B cell (primary cell): ENCODE results near the gene RIPOR3. TPM values are rescaled to one million over a fixed set of nuclear protein-coding genes. Genes with fewer than 3 reads are reported as not detected.

Source experiments
- ATAC-seq: fragments of 200-7000 bp; cut with Tn5 transposase; one replicate; pipeline ENCODE4 v1.10.0; 2021; ENCODE audit warnings: low read depth, mild to moderate bottlenecking, moderate number of reproducible peaks, moderate library complexity
- CTCF ChIA-PET: fragments of 350-600 bp; sonication (Branson Sonifier 250); formaldehyde crosslinking; loops from one replicate; lab custom pipeline; 2021; ENCODE audit warnings: antibody characterized with exemption, inconsistent platforms; lab: Charles Lee
- POLR2A ChIA-PET: fragments of 350-600 bp; sonication (Branson Sonifier 250); formaldehyde crosslinking; loops from one replicate; lab custom pipeline; 2021; ENCODE audit warnings: antibody characterized with exemption; lab: Charles Lee
- DNase-seq: peaks from one replicate; pipeline ENCODE4 v3.0.0; 2013
- H2AFZ ChIP-seq: 2 replicates; pipeline ENCODE4 v1.6.1; 2012; ENCODE audit warnings: mild to moderate bottlenecking, low read depth, low read length; ENCODE audit not compliant: insufficient read depth, poor library complexity, severe bottlenecking
- H3K27ac ChIP-seq, 2 donors: 1 replicate in 1 of 2; 2 replicates in 1 of 2; pipeline ENCODE4 v1.5.1; 2012 to 2013; ENCODE audit warnings: low read length in 2 of 2, mild to moderate bottlenecking in 2 of 2, moderate library complexity in 1 of 2
- H3K27me3 ChIP-seq, 4 experiments: fragments of 200-600 bp in 1 of 4; sonication (generic) in 1 of 4; replicated peaks in 1 of 4; 1 replicate in 2 of 4; 2 replicates in 2 of 4; pipeline versions ENCODE4 v1.6.1 to v1.7.0; 2013 to 2016; ENCODE audit warnings: low read length in 3 of 4, mild to moderate bottlenecking in 2 of 4, mixed read lengths in 1 of 4, moderate library complexity in 1 of 4; ENCODE audit not compliant: insufficient read depth in 4 of 4, control insufficient read depth in 3 of 4; ENCODE audit errors: control extremely low read depth in 1 of 4
- H3K36me3 ChIP-seq, 2 experiments: replicated peaks in 1 of 2; 1 replicate in 1 of 2; 2 replicates in 1 of 2; pipeline versions ENCODE4 v1.6.1 to v1.7.1; 2013; ENCODE audit warnings: low read length in 1 of 2; ENCODE audit not compliant: insufficient read depth in 2 of 2, control insufficient read depth in 1 of 2; ENCODE audit errors: control extremely low read depth in 1 of 2, extremely low read depth in 1 of 2
- H3K4me1 ChIP-seq, 2 donors: fragments of 200-600 bp in 1 of 2; sonication (generic) in 1 of 2; 1 replicate in 1 of 2; 2 replicates in 1 of 2; pipeline versions ENCODE4 v1.5.1 to v1.6.1; 2013 to 2017; ENCODE audit warnings: low read length in 2 of 2; ENCODE audit not compliant: control insufficient read depth in 2 of 2, insufficient read depth in 2 of 2
- H3K4me2 ChIP-seq: replicated peaks from 2 replicates; pipeline ENCODE3; 2012; ENCODE audit warnings: mild to moderate bottlenecking, low read depth, low read length; ENCODE audit not compliant: poor library complexity, severe bottlenecking
- H3K4me3 ChIP-seq, 5 experiments: fragments of 200-600 bp in 1 of 5; sonication (generic) in 1 of 5; 1 replicate in 3 of 5; 2 replicates in 2 of 5; pipeline versions ENCODE4 v1.5.1 to v1.7.0; 2011 to 2016; ENCODE audit warnings: low read length in 4 of 5, mild to moderate bottlenecking in 4 of 5, low read depth in 2 of 5, control low read depth in 1 of 5, moderate library complexity in 1 of 5; ENCODE audit not compliant: insufficient read depth in 1 of 5; ENCODE audit errors: control extremely low read depth in 1 of 5, extremely low read depth in 1 of 5
- H3K79me2 ChIP-seq: fragments of 200-600 bp; sonication (generic); one replicate; pipeline ENCODE4 v1.6.0; 2016; ENCODE audit warnings: low read length; ENCODE audit not compliant: control insufficient read depth, insufficient read depth
- H3K9ac ChIP-seq: fragments of 200-600 bp; sonication (generic); 2 replicates; pipeline ENCODE4 v1.6.1; 2017; ENCODE audit warnings: mild to moderate bottlenecking, low read length, moderate library complexity
- H3K9me3 ChIP-seq, 3 donors: one replicate each; pipeline versions ENCODE4 v1.6.1 to v1.7.1; 2013; ENCODE audit warnings: low read length in 2 of 3; ENCODE audit not compliant: control insufficient read depth in 2 of 3, insufficient read depth in 1 of 3; ENCODE audit errors: control extremely low read depth in 1 of 3
- H4K20me1 ChIP-seq: 2 replicates; pipeline ENCODE4 v1.6.0; 2012; ENCODE audit warnings: mild to moderate bottlenecking, low read length; ENCODE audit not compliant: insufficient read depth, control insufficient read depth, poor library complexity, severe bottlenecking
- H3K27ac Mint-ChIP-seq: one replicate; pipeline ENCODE4 v1.8.0; 2021; ENCODE audit warnings: mixed read lengths
- H3K27me3 Mint-ChIP-seq: one replicate; pipeline ENCODE4 v1.8.0; 2021; ENCODE audit warnings: mixed read lengths
- H3K4me1 Mint-ChIP-seq: one replicate; pipeline ENCODE4 v1.8.0; 2021; ENCODE audit warnings: mixed read lengths
- H3K4me3 Mint-ChIP-seq: one replicate; pipeline ENCODE4 v1.8.0; 2021; ENCODE audit warnings: mixed read lengths
- H3K9me3 Mint-ChIP-seq: one replicate; pipeline ENCODE4 v1.8.0; 2022; ENCODE audit warnings: mixed read lengths; ENCODE audit not compliant: insufficient read depth
- CTCF ChIP-seq: fragments of 200-600 bp; IDR thresholded peaks from one replicate; pipeline ENCODE4 v1.8.0; 2022; ENCODE audit warnings: antibody characterized with exemption, mild to moderate bottlenecking
- EZH2 ChIP-seq: IDR thresholded peaks from 2 replicates; pipeline ENCODE4 v1.6.1; 2012; ENCODE audit warnings: borderline replicate concordance, low read depth, mild to moderate bottlenecking, moderate library complexity, low read length; ENCODE audit not compliant: insufficient read depth, poor library complexity, severe bottlenecking
- WGBS: methylation state at CpG from one replicate; pipeline ENCODE4 v1.1.5; 2013; ENCODE audit warnings: missing lambda C conversion rate; ENCODE audit not compliant: insufficient coverage; 5-methylcytosine and 5-hydroxymethylcytosine counted together
- intact Hi-C: fragments of 100-400 bp; cut with micrococcal nuclease; formaldehyde crosslinking; loops from one replicate; pipeline ENCODE4 v1.10.0; 2022
- polyA plus RNA-seq: library from polyadenylated mRNA; depleted of rRNA; stranded (reverse); fragments of >200 nt; gene quantifications from 2 replicates; pipeline ENCODE4 v1.2.3, GENCODE V29; 2012
- total RNA-seq, 2 donors: library from RNA; stranded (reverse); fragments of 120-200 nt in 1 of 2; gene quantifications; 1 replicate in 1 of 2; 2 replicates in 1 of 2; pipeline versions ENCODE4 v1.2.3 to v1.2.4, GENCODE V29; 2013 to 2022

RIPOR3 gene
- total and polyA plus RNA-seq, 2 donors (not counting 1 experiment from before 2014, with no cell fraction given), result 0.09 to 0.27 TPM

DNA sequence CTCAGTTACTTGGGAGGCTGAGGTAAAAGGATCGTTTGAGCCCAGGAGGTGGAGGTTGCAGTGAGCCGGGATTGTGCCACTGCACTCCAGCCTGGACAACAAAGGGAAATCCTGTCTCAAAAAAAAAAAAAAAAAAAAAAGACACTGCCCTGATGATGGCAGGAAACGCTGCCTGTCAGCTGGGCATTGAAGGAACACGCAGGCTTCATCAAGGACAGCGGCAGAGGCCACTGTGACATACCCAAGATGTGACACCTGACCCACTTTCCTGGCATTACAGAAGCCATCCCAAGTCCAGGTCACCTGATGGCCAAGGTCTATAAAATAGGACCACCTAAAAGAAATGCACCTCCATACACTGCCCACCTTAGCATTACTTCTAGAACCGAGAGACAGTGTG is 75.9 kb downstream of the RIPOR3 start:
- ATAC-seq (no peak), DNase-seq (no peak)
- no peak overlapping the region for H3K9ac ChIP-seq
- no peak overlapping the region for H3K27ac Mint-ChIP-seq
- H3K27ac ChIP-seq, result no peak overlapping the region
- no peak overlapping the region for H3K4me3 ChIP-seq
- H3K9me3 ChIP-seq, result peaks cover 0 to 3% (median 0%) of the 10 kb centered on the region in 3 donors
- ChIA-PET POLR2A (no interaction called here), CTCF (interaction anchor here (0.7 kb wide), 1 partner anchor 144 kb away, joined by 3 read pairs; no protein-coding TSS in a partner anchor)
- no peaks in the 10 kb centered on the region for H3K36me3 ChIP-seq
- TF ChIP-seq EZH2, result no peak
- no peak for TF ChIP-seq CTCF
- no peaks in the 10 kb centered on the region for H3K9me3 Mint-ChIP-seq
- no peaks in the 10 kb centered on the region for H3K4me1 ChIP-seq
- H3K27me3 ChIP-seq, result no peaks in the 10 kb centered on the region
- no peak overlapping the region for H3K4me2 ChIP-seq
- no peaks in the 10 kb centered on the region for H3K27me3 Mint-ChIP-seq
- whole genome bisulfite sequencing, result 93% methylated on average over 6 of the region's 6 CpGs
- H3K4me3 Mint-ChIP-seq, result no peak overlapping the region
- H4K20me1 ChIP-seq, result no peaks in the 10 kb centered on the region
- H3K79me2 ChIP-seq, result no peaks in the 10 kb centered on the region
- intact Hi-C loops, result no loop called here
- H2AFZ ChIP-seq, result no peak overlapping the region
- no peaks in the 10 kb centered on the region for H3K4me1 Mint-ChIP-seq

- no peaks in the 10 kb centered on the region for H3K36me3 ChIP-seq
- ChIA-PET CTCF (no interaction called here), POLR2A (no interaction called here)
- H3K4me1 Mint-ChIP-seq, result no peaks in the 10 kb centered on the region
- no peak overlapping the region for H2AFZ ChIP-seq
- no peaks in the 10 kb centered on the region for H3K9me3 ChIP-seq
- H3K27ac ChIP-seq, result no peak overlapping the region
- no peak overlapping the region for H3K4me2 ChIP-seq
- DNase-seq, result no peak
- H3K4me3 Mint-ChIP-seq, result no peak overlapping the region
- H3K9ac ChIP-seq, result no peak overlapping the region
- H3K27me3 Mint-ChIP-seq, result no peaks in the 10 kb centered on the region
- no peaks in the 10 kb centered on the region for H3K9me3 Mint-ChIP-seq
- H3K4me3 ChIP-seq, result no peak overlapping the region
- no peak overlapping the region for H3K27ac Mint-ChIP-seq
- no peaks in the 10 kb centered on the region for H3K79me2 ChIP-seq
- H3K27me3 ChIP-seq, result no peaks in the 10 kb centered on the region
- no peak for ATAC-seq
- no peaks in the 10 kb centered on the region for H3K4me1 ChIP-seq
- no peaks in the 10 kb centered on the region for H4K20me1 ChIP-seq
- intact Hi-C loops, result no loop called here
- TF ChIP-seq CTCF (no peak), EZH2 (no peak)
- 96% methylated on average over 12 of the region's 15 CpGs for WGBS
Measured at GRCh38 chr20:50613438-50614169, 77.7 kb downstream of the RIPOR3 start.
